ENCODE results near the gene KANK4.

- TF ChIP-seq YY1 (IDR thresholded peaks at IDR 0.05; ENCODE audit: low read depth): no peak
- TF ChIP-seq TAF1 (IDR thresholded peaks at IDR 0.05; ENCODE audit: low read depth): no peak
- no peak for TF ChIP-seq ZBTB7A (IDR thresholded peaks at IDR 0.05; ENCODE audit: low read depth)
- no peak for TF ChIP-seq EGR1 (IDR thresholded peaks at IDR 0.05)
- TF ChIP-seq CEBPB (IDR thresholded peaks at IDR 0.05): no peak
- no peak for TF ChIP-seq EP300 (IDR thresholded peaks at IDR 0.05; ENCODE audit: borderline replicate concordance)
- no peak for TF ChIP-seq TEAD4 (IDR thresholded peaks at IDR 0.05)
- no peak for TF ChIP-seq REST (IDR thresholded peaks at IDR 0.05; ENCODE audit: low read depth)
- no peak for TF ChIP-seq MAX (IDR thresholded peaks at IDR 0.05)
- no peak for TF ChIP-seq TCF12 (IDR thresholded peaks at IDR 0.05; ENCODE audit: low read depth)
- no peak for TF ChIP-seq NFIC (IDR thresholded peaks at IDR 0.05)
- TF ChIP-seq RAD21 (IDR thresholded peaks at IDR 0.05; ENCODE audit: low read depth): no peak
- TF ChIP-seq, protein P1, sequence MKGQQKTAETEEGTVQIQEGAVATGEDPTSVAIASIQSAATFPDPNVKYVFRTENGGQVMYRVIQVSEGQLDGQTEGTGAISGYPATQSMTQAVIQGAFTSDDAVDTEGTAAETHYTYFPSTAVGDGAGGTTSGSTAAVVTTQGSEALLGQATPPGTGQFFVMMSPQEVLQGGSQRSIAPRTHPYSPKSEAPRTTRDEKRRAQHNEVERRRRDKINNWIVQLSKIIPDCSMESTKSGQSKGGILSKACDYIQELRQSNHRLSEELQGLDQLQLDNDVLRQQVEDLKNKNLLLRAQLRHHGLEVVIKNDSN (IDR thresholded peaks at IDR 0.05): no peak
- TF ChIP-seq CREB1 (IDR thresholded peaks at IDR 0.05; ENCODE audit: low read depth): no peak
Observed at GRCh38 chr1:62368989-62369388, 49.8 kb upstream of the KANK4 start.
